Suprapubic skin (tissue), 4 donors: ENCODE measurements around the gene ZNF689. TPM values are rescaled to one million over a fixed set of nuclear protein-coding genes. Genes with fewer than 3 reads are reported as not detected.

Experiments used
- DNase-seq, 2 donors: peaks; one replicate each; pipeline ENCODE4 v3.0.0-alpha.2; 2019; ENCODE audit warnings: low spot score in 2 of 2
- H3K27ac ChIP-seq: fragments of 200-600 bp; sonication (generic); one replicate; pipeline ENCODE4 v1.5.1; 2019
- H3K27me3 ChIP-seq: fragments of 200-600 bp; sonication (generic); one replicate; pipeline ENCODE4 v1.5.1; 2019
- H3K36me3 ChIP-seq: fragments of 200-600 bp; sonication (generic); one replicate; pipeline ENCODE4 v1.5.1; 2019
- H3K4me1 ChIP-seq: fragments of 200-600 bp; sonication (generic); one replicate; pipeline ENCODE4 v1.5.1; 2019
- H3K4me3 ChIP-seq: fragments of 200-600 bp; sonication (generic); one replicate; pipeline ENCODE4 v1.5.1; 2019; ENCODE audit warnings: mild to moderate bottlenecking
- H3K9me3 ChIP-seq: fragments of 200-600 bp; sonication (generic); one replicate; pipeline ENCODE4 v1.5.1; 2019
- EP300 ChIP-seq: sonication (generic); formaldehyde crosslinking; IDR thresholded peaks from one replicate; pipeline ENCODE4 v1.6.1; 2017; ENCODE audit warnings: antibody characterized with exemption
- POLR2A ChIP-seq, 2 donors: fragments of 450-650 bp; IDR thresholded peaks; one replicate each; pipeline ENCODE4 v1.6.1; 2017; ENCODE audit warnings: antibody characterized with exemption in 2 of 2, mild to moderate bottlenecking in 2 of 2, moderate library complexity in 2 of 2
- POLR2AphosphoS5 ChIP-seq, 3 donors: sonication (generic); formaldehyde crosslinking; IDR thresholded peaks; one replicate each; pipeline ENCODE4 v1.6.1; 2017; ENCODE audit warnings: antibody characterized with exemption in 3 of 3
- WGBS: methylation state at CpG from one replicate; pipeline ENCODE4 v1.1.5; 2018; 5-methylcytosine and 5-hydroxymethylcytosine counted together
- total RNA-seq, 4 donors: library from RNA; depleted of rRNA; stranded (reverse); fragments of >200 nt; gene quantifications; one replicate each; pipeline ENCODE4 v1.1.0, GENCODE V29; 2016
- TF ChIP-seq, protein P1 (sequence below), 2 donors: fragments of 200-600 bp in 1 of 2; fragments of 450-650 bp in 1 of 2; sonication (generic) in 1 of 2; IDR thresholded peaks; one replicate each; pipeline ENCODE4 v1.5.1; 2016 to 2019; ENCODE audit warnings: antibody characterized with exemption in 2 of 2, mild to moderate bottlenecking in 1 of 2, moderate library complexity in 1 of 2

The ZNF689 gene
- total RNA-seq, 4 donors from 2014 or later: 5.3 to 11.2 (median 6.0) TPM

DNA sequence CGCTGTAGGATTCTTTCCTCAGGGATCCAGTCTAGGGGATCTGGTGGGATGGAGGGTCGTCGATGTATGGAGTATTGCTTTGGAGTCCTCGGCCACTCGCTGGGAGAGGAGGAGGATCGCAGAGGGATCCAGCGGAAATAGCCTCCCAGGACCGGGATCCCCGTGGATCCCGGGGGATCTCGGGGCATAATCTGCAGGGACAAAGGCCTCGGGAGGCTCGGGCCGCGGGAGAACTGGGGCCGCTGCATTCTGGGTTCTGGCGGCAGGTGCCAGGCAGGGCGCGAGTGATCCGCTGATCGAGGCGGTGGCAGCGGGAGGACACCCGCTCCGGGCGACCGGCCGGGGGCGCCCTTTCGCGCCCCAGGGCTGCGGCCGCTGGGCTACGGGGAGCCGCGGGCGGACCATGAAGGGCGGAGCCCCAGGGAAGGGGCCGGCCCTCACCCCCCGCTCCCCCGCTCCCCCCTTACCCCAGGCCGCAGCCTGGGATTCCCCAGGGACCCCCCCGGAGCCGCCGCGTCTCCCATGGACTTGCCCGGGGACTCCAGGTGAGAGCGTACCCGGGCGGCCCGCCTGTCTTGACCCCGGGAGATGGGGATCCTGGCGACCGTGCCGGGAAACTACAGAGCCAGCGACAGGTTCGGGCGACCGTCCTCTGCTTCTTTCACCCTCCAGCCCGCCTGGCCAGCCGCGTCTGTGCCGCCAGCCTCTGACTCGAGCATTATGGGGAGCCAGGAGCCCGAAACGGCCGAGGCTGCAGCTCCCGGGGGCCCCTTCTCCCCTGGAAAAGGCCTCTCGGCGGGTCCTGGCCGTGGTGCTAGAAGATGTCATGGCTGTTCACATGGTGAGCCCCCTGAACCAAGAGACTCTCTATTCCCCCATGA is 41.2 kb upstream of the ZNF689 start:
- Histone ChIP-seq H3K27ac (peak overlapping the region; percentile 89), H3K9me3 (no peaks in the 10 kb centered on the region), H3K27me3 (no peaks in the 10 kb centered on the region), H3K36me3 (peaks cover 38% of the 10 kb centered on the region), H3K4me3 (peak overlapping the region; percentile 76), H3K4me1 (peaks cover 19% of the 10 kb centered on the region)
- peak; percentile 85 to 87 for DNase-seq
- under 1% methylated on average over 32 of the region's 71 CpGs for WGBS
- TF ChIP-seq POLR2AphosphoS5 (IDR thresholded peaks at IDR 0.05) (no peak), POLR2A (IDR thresholded peaks at IDR 0.05) (no peak), EP300 (no peak)
- TF ChIP-seq, protein P1, sequence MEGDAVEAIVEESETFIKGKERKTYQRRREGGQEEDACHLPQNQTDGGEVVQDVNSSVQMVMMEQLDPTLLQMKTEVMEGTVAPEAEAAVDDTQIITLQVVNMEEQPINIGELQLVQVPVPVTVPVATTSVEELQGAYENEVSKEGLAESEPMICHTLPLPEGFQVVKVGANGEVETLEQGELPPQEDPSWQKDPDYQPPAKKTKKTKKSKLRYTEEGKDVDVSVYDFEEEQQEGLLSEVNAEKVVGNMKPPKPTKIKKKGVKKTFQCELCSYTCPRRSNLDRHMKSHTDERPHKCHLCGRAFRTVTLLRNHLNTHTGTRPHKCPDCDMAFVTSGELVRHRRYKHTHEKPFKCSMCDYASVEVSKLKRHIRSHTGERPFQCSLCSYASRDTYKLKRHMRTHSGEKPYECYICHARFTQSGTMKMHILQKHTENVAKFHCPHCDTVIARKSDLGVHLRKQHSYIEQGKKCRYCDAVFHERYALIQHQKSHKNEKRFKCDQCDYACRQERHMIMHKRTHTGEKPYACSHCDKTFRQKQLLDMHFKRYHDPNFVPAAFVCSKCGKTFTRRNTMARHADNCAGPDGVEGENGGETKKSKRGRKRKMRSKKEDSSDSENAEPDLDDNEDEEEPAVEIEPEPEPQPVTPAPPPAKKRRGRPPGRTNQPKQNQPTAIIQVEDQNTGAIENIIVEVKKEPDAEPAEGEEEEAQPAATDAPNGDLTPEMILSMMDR (IDR thresholded peaks at IDR 0.05): peak in 1 of 2 donors; percentile 60

DNA sequence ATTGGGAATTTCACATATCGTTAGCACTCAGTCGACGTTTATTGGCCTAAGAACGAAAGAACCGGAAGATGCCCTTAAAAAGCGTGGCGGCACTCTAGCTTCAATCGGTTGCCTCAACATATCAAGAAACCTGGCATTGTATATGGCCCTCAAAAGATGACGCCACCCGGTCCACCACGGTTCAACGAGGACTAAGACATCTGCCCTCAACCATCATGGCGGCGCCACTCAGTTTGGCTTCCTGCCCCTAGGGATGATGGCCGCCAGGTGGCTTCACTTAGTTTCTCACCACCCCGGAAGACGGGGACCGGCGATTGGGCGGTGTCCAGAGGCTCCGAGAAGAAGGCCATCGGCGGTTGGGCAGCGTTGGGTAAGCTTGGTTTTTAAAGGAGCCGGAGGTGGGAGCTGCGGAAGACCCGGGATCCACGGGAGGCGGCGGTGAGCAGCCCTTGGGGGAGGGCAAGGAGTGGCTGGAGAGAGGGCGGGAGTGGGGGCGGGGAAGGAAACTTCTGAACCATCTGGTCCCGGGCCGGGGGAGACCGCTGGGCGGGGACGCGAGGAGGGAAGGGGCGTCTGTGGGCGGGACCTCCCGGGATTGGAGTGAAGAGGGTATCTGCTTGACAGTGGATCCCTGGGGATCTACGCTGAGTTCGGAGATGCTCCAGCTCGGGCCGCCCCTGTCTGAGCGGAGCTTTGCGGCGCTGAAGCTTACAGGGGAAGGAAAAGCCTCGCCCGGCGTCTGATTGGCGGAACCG is 40.4 kb upstream of the ZNF689 start, which contains the start of gene PRR14:
PRR14 (plus strand) TSS at position 592 of the 755 bp plus-strand sequence. CDS start 686 bp downstream, outside the sequence.
- H3K4me1 ChIP-seq: peaks cover 19% of the 10 kb centered on the region
- 2% methylated on average over 37 of the region's 53 CpGs for WGBS
- TF ChIP-seq EP300: no peak
- TF ChIP-seq POLR2AphosphoS5 (IDR thresholded peaks at IDR 0.05): peak in 2 of 3 donors; percentile 93 to 99
- TF ChIP-seq, protein P1 (IDR thresholded peaks at IDR 0.05): peak; percentile 32 to 46
- peak; percentile 100 for DNase-seq
- no peaks in the 10 kb centered on the region for H3K27me3 ChIP-seq
- H3K9me3 ChIP-seq: no peaks in the 10 kb centered on the region
- H3K36me3 ChIP-seq: peaks cover 30% of the 10 kb centered on the region
- peak within 1 kb of the TSS; percentile 89 for H3K27ac ChIP-seq
- peak within 1 kb of the TSS; percentile 76 for H3K4me3 ChIP-seq

DNA sequence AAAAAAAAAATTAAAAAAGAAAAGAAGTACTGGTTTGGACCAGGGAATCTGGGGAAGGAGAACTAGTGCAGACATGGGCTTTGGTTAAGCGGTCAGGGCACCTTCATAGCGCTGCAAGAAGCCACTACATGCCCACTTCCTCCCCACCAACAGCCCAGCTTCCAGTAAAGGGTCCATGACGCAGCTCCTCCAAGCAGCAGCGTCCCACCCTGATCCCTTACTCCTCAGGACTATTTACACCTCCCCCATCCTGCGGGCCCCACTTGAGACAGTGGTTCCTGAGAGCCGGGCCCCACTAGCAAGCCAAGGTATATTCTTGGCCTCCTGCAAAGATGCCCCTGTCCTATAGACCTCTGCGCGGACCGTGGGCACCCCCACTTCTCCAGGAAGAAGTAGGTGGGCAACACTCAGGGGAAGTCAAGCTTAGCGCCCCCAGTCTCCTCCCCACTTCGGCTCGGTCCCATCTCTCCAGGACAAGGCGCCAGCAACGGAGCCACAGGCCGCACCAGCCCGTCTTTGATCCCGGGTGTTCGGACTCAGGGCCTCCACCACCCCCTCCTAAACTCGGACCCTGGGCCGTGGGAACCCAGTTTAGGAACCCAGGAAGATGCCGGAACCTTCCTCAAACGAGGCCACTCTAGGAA is 39.7 kb upstream of the ZNF689 start:
- DNase-seq: peak in 1 of 2 donors; percentile 86
- 30% methylated on average over 13 of the region's 22 CpGs for WGBS
- peak overlapping the region; percentile 76 for H3K4me3 ChIP-seq
- no peaks in the 10 kb centered on the region for H3K27me3 ChIP-seq
- TF ChIP-seq, protein P1 (IDR thresholded peaks at IDR 0.05): no peak
- no peak for TF ChIP-seq POLR2AphosphoS5 (IDR thresholded peaks at IDR 0.05)
- peak in 1 of 2 donors; percentile 14 for TF ChIP-seq POLR2A (IDR thresholded peaks at IDR 0.05)
- TF ChIP-seq EP300: no peak
- H3K27ac ChIP-seq: peak overlapping the region; percentile 89
- no peaks in the 10 kb centered on the region for H3K9me3 ChIP-seq
- H3K4me1 ChIP-seq: peaks cover 19% of the 10 kb centered on the region
- peaks cover 23% of the 10 kb centered on the region for H3K36me3 ChIP-seq

DNA sequence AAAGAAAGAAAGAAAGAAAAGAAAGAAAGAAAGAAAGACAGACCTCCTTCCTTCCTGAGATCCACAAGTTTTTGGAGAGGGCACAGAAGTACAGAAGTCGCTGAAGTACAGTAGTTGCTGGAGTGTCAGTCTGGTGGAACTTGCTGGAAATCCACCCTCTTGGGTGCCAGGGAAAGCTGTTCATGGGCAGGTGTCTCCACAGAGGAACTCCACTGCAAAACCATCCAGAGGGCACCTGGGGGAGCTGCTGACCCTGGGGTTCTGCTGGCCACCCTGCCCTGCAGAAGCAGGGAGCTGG is 37.0 kb upstream of the ZNF689 start:
- DNase-seq: no peak
- Histone ChIP-seq H3K4me1 (peaks cover 15% of the 10 kb centered on the region), H3K4me3 (no peak overlapping the region), H3K27ac (no peak overlapping the region), H3K36me3 (no peaks in the 10 kb centered on the region), H3K27me3 (no peaks in the 10 kb centered on the region), H3K9me3 (no peaks in the 10 kb centered on the region)
- TF ChIP-seq, protein P1 (IDR thresholded peaks at IDR 0.05): no peak
- no peak for TF ChIP-seq EP300
- no peak for TF ChIP-seq POLR2A (IDR thresholded peaks at IDR 0.05)
- no peak for TF ChIP-seq POLR2AphosphoS5 (IDR thresholded peaks at IDR 0.05)
- 75% methylated on average over 1 of the region's 1 CpG for WGBS
